GM21526 (cell line): ENCODE data around the gene ITPR1.

ENCODE experiments used
- ATAC-seq: cut with Tn5 transposase; IDR thresholded peaks from one replicate; pipeline ENCODE4 v1.9.1; 2021; ENCODE audit warnings: moderate library complexity; ENCODE audit not compliant: unreplicated experiment, low FRiP score

ITPR1 gene

GRCh38 chr3:4795905-4796304 lies 302.8 kb downstream of the ITPR1 start:
- no peak for ATAC-seq

GRCh38 chr3:4797201-4797705 lies 304.1 kb downstream of the ITPR1 start:
- no peak for ATAC-seq

- ATAC-seq = no peak
Measured at GRCh38 chr3:4799266-4800256, 306.4 kb downstream of the ITPR1 start.

GRCh38 chr3:4800595-4800994 lies 307.4 kb downstream of the ITPR1 start:
- no peak for ATAC-seq

GRCh38 chr3:4801892-4802291 lies 308.7 kb downstream of the ITPR1 start:
- ATAC-seq = no peak

GRCh38 chr3:4802903-4803302 lies 309.8 kb downstream of the ITPR1 start:
- no peak for ATAC-seq

- no peak for ATAC-seq
Measured at GRCh38 chr3:4804161-4805058, 311.3 kb downstream of the ITPR1 start.

GRCh38 chr3:4805662-4806061 lies 312.5 kb downstream of the ITPR1 start:
- no peak for ATAC-seq

- ATAC-seq = no peak
Measured at GRCh38 chr3:4806535-4807108, 313.5 kb downstream of the ITPR1 start.

- ATAC-seq = no peak
Measured at GRCh38 chr3:4807381-4808280, 314.5 kb downstream of the ITPR1 start.

- ATAC-seq = no peak
Measured at GRCh38 chr3:4808637-4809036, 315.5 kb downstream of the ITPR1 start.

- no peak for ATAC-seq
Measured at GRCh38 chr3:4809922-4810321, 316.8 kb downstream of the ITPR1 start.

- ATAC-seq = no peak
Measured at GRCh38 chr3:4812591-4812990, 319.4 kb downstream of the ITPR1 start.

GRCh38 chr3:4813909-4814304 lies 320.8 kb downstream of the ITPR1 start:
- ATAC-seq = no peak

GRCh38 chr3:4814305-4814903 lies 321.3 kb downstream of the ITPR1 start:
- no peak for ATAC-seq

GRCh38 chr3:4814904-4815574 lies 321.9 kb downstream of the ITPR1 start:
- no peak for ATAC-seq

GRCh38 chr3:4816306-4816705 lies 323.2 kb downstream of the ITPR1 start:
- ATAC-seq = no peak

GRCh38 chr3:4816718-4817117 lies 323.6 kb downstream of the ITPR1 start:
- no peak for ATAC-seq

- no peak for ATAC-seq
Measured at GRCh38 chr3:4817128-4817527, 324.0 kb downstream of the ITPR1 start.
